ENCODE measurements around the gene SLIT3.

The SLIT3 gene

DNA sequence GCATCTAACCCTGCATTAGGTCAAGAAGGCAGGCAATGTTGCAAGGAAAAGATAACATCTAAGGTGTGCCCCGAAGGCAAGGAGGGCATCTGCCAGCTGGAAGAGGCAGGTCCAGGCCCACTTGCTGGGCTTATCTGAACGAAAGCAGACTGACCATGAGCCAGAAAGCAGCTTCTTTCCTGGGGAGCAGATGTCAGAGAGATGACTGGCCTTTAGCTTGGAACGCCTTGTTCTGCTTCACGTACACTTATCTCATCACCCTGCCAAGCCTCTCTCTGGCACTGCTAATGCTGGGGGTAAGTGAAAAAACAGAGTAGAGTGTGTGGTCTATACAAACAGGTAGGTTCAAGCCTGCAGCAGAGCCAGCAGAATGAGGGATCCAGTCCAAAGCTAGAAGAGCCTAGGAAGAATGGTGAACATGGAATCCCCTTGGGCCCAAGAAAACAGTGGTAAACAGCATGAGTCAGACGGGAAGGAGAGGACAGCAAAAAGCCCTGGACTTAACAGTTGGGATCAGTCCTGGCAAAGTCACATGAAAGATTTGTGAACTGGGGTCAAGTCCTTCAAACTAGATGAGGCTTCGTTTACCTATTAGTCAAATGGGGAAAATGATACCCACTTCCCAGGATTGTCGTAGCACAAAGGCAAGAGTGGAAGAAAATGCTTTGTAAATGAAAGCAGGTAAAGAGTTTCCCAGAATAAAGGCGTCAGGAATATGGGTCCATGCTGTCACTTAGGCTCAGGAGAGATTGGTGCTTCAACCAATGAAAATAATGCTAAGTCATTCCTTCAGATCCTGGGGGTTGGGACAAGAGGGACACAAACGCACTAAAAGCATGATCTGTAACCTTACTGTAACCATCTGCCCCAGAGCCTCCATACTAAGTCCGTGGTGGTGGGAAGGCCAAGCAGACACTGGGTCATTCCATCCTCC, 200.9 kb downstream of the SLIT3 start:
- DNase-seq: no peak

DNA sequence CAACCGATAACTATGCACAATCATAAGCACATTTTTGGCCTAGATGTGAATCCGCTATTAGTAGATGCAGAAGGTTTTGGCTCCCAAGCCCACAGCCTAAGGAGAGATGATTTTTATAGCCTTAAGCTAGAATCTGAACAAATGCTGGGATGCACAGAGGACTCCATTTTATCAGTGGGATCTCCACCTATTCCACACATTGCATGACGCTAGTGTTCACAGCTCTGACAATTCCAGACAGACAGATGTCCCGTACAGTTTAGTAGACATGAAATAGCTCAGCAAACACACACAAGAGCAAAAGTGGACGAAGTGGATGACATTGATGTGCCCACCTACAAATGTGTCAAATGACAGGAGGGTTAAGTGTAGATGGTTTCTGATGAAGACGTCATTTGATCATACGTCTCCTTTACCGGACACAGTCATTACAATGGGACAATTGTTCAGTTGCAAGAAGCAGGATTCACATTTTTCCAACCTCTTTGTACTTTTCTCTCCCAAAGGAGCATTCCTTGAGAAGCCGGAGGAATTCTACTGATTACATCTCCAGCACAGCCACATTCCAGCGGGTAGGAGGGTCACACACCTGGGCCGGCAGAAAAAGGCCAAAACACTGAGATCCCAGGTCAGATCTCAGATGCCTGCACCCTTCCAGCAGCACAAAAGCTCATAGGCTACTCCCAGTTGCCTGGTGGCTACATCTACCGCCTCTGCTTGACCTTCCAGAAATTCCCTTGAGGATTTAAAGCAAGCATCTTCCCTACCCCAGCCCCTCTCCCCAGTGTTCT, 202.4 kb downstream of the SLIT3 start:
- DNase-seq: no peak

DNA sequence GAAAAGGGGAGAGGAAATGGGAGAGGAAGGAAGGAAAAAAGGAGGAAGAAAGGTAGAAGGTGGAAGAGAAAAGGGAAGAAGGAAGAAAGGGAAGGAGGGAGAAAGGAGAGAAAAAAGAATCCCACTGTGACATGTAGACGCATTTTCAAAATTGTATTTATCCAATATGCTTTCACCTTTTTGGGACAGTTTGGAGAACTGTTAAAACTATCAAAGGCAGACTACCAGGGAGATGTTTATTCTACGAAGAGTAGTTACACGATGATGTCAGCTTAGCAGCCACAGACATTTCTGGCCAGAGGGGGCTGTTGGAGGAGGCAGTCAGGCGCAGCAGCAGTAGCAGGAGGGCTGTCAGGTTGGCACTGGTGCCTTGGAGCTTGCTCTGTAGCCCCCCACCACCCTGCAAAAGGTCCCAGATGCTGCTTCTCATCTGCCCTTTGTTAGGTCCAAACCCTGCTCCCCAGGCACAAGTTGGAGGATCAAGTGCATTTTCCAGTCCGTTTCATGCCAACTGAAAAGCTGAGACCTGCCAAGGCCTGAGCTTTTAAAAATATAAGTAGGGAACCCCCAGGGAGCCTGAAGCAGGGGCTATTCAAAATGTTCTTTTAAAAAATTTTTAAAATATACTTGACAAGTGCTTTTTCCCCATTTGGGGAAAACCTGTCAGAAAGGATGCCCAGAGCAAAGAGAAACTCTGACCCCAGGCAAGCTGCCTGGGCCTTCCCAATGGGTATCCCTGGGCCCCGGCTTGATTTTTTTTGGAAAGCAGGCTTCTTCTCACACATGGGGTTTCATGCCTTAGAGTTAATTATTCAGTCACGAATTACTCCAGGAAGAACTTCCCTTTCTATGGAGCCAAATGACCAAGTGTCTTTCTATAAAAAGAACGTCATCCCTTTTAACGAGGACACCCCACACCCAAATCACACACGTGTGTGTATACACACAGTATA, 203.3 kb downstream of the SLIT3 start:
- DNase-seq: no peak

DNA sequence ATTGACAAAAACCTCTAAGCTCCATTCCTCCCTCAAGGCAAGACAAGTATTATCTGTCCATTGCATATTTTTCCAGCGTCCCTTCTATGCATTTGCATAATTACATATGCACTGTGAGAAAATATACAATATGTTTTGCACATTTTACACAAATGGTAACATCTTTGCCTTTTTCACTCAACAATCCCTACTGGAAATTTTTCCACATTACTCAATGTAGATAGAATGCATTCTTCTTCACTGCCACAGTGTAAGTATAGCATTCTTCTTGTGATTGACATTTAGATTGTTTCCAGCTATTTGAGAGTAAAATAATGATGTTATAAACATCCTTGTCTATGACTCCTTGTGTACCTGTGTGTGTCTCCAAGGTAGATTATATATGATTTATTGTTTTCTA, 205.0 kb downstream of the SLIT3 start:
- no peak for DNase-seq

DNA sequence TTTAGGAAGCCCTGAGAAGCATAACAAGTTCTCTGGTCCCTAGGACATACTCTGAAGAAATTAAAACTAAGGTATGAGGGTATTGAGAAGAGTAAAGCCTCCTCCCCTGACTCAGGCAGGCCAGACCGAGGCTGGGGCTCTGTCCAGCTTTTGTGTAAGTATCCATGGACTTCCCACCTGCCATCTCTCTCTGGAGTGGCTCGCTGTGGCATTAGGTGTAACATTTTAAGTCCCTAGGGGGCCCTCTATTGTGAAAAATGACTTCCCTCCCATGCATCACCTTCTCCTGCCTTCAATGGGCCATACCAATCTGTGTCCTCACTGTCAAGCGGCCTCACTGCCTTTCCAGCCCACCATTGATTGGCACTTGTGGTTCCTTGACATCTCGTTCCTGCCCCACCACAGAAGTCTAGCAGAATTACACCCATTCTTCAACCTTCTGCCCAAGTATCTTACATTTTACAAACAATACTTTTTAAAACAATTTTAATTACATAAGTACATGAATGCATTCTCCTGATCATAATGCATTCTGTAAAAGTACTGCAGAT, 205.5 kb downstream of the SLIT3 start:
- DNase-seq: no peak

DNA sequence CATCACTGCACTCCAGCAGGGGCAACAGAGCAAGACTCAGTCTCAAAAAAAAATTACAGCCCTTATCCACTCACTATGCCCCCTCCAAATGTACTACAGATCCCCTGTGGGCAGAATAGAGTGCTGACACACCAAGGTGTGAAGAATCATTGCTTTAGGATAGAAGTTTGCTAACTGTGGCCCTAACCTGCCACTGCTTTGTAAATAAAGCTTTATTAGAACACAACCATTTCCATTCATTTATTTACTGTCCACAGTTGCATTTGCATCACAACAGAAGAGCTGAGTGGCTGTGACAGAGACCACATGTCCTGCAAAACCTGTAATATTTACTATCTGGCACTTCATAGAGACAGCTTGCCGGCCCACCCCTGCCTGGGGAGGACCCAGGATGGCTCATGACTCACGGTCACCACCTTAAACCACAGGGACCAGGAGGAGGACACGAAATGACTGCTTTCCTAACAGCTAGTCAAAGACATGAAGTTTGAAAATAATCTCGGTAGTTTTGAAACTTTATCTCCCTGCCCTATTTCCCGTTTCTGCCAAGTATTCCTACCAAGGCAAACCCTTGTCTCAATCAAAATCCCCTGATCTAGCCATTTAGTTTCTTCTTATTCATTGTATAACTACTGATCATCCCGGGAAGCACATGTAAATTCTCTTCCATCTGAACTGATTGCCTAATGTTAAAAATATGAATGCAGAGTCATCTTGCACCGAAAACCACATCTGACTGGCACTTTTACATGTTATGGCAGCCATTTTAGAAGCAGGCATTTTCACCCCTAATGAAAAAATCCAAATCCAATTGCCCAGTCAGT, 206.1 kb downstream of the SLIT3 start:
- DNase-seq: no peak

DNA sequence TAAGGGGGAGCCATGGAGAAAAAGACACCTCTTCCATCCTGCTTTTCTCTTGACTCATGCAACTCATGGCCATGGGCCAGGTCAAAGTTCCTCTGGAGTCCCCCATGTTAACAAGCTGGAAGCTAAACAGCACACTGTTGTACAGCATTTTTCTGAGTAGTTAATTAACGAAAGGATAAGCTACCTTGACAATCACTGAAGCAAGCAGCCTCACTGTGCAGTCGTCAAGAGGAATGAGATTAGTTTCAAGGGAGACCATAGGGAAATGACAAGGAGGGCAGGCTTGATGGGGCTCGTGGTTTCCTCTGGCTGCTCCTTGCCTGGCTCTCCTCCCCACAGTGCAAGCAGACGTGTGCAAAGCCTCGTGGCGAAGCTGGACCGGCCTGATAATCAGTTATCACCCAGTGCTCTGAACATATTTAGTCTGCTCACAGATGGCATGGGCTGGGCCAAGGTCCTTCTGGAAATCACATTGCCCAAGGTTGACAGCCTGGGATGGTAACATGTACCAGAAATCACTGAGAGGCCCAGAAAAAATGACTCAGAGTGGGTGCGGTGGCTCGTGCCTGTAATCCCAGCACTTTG, 209.5 kb downstream of the SLIT3 start:
- no peak for DNase-seq

DNA sequence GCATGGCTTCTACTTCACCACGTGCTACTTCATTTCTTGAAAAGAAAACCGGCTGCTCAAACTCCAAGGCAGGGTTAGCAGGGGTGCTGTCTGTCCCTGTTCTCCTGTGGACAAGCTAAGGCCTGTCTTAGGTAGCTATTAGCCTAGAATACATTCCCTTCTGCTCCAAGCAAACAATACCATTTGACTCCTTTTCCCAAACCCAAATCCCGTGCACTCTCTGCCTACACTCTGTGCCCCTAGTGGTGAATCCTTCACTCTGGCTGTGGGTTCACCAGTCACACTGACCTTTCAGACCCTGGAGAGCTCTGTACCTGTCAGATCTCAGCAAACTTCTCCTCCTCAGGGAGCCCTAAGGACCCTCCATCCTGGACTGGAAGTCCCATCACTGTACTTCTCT, 211.6 kb downstream of the SLIT3 start:
- DNase-seq: no peak

DNA sequence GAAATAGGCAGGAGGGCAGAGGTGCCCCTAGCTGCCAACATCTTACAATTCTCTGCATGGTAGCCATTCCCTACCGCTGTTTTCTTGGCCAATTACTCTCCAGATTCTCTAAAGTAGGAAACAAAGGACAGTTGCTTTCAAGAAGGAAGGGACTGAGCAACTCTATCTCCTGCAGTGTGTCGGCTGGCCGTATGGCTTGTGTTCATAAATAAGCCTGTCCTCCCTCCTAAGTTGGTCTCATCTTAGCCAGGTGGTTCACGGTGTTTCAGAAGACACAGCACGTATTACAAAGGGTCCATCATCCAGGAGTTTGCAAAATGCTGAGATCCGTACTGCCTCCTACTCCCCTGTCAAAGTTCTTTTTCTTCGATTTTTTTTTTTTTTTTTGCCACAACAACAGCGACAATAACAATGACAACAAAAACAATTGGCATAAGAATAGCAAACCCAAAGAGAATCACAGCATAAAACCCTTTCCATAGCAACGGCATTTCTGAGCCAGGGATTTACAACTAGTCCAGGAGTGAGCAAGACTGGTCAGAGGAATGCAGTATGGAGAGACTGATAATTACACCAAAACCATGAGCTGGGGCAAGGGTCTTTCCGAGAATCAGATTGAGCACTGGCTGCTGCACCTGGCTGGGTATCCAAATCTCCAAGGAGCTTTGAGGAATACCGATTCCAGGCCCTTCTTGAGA, 212.8 kb downstream of the SLIT3 start:
- no peak for DNase-seq

DNA sequence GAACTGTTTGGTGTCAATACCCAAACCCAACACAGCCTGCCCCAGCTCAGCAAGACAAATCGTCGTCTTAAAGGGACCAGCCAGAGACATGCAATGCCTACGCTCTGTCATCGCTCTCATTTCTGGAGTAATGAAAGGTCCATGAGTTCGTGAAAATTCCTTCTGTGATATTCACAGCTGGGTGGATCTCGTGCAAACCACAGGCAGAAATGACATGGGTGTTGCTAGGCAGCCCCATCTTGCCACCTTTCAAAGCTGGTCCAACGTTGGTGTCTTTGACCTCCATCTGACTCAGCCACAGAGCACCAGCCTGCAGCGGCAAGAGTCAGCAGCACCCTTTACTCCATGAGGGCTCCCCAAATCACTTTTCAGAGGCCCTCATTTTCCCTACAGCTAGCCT, 215.3 kb downstream of the SLIT3 start:
- no peak for DNase-seq

DNA sequence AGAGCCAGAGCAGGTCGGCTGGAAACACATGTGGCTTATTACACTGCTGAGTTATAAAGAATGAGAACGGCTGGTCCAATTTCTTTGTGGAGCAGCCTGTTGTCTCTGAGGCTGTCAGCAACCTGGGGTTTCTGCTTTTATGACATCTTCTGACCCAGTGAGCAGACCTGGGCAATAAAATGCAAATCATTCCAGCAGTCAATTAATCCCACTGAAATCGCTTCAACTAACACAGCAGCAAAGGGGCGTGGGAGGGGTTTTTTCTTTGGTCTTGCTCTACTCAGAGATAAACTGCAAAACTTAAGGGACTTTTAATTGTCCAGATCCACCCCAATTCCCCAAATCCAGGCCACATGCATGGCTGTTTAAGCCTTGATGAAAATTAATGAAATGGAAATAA, 215.7 kb downstream of the SLIT3 start:
- DNase-seq: no peak

DNA sequence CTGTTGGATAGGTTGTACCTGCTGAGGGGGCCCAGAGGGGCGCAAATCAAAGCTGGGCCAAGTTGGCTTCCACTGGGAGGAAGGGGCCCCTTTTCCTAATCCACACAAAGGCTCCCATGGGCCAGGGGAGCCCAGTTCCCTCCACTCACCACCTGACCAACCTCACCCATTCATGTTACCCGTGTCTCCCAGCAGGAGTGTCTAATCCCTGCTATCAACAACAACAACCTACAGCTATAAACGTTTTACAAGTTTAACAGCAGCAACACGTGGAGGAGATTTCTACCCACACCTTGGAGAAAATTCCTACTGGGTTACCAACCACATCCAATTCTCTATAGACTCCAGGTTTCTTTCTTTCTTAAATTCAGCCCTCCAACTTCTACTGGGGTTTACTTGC, 216.2 kb downstream of the SLIT3 start:
- DNase-seq: no peak

DNA sequence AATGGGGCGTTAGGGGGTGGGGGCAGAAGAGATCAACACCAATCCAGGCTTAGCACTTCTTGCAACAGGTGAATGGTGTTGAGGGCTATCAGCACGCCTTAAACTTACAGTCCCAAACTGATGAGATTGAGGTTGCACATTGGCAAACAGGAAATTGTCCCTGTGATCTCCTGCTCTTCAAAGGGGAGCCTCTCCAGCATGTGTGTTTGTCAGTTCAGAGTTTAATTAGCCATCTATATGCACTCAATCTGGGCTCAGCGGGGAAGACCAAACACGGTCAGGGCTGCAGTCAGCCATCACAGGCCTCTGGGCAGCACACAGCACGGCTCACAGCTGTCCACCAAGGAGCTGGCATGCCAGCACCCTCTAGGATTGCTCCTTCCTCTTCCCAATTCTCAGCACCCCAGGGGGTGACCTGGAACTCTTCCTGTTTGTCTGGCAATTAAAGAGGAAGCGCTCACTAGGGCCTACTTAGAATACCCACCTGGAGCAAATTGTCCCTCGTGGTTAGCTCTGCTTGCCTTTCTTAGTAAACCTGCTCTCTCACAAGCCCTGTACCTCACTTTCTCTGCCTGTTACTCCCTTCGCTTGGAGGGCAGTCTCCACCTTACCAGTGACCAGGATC, 217.4 kb downstream of the SLIT3 start:
- no peak for DNase-seq

DNA sequence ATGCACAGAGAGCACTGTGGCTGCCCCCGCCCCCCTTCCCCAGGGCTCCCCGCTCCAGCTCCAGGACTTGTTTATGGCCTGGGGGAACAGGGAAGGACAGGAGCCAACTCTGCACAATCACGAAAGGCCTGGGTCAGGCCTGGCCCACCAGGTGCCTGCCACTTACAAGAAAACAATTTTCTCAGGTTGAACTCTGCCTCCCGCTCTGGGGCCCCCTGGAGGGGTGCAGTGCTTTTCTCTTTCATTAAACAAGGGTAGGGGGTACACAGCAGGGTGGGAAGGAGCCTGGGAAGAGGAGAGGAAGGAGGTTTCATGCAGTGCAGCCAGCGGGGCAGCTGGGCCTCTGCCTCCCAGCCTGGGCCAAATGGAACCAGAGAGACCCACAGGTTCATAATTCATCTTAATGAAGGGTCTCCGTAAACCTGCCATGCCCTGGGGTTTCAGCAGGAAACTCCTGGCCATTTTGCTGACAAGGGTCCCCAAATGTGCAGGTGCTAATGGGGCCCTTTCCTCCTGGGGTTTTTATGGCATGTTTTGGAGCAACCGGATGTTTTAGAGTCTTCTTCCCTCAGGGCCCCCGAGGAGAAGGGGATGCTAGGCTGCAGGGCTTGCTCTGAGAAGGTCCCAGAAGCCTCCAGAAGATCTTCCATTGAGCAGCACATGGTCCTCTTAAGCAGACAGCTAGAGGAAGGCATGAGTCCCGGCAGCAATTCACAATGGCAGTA, 219.8 kb downstream of the SLIT3 start:
- DNase-seq: no peak

DNA sequence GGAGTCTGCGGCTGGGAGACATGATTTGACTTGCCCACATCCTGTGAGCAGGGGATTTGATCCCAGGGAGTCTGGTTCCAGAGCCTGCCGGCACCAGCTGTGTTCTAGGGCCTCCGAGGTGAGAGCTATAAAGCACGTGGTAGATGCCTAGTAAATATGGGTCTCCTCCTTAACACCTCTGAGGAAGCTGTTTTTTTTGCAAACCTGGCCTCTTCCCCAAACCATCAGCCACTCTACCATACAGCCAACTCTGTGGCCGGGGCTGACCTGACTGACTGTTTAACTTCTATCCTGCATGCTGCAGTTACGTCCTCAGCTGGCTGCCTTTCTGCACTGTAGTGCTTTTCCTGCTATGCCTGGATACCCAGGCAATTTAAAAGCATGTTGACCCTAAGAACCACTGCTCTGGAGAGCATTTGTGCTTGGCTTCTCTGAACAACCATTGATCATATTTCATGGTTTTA, 220.5 kb downstream of the SLIT3 start:
- no peak for DNase-seq

DNA sequence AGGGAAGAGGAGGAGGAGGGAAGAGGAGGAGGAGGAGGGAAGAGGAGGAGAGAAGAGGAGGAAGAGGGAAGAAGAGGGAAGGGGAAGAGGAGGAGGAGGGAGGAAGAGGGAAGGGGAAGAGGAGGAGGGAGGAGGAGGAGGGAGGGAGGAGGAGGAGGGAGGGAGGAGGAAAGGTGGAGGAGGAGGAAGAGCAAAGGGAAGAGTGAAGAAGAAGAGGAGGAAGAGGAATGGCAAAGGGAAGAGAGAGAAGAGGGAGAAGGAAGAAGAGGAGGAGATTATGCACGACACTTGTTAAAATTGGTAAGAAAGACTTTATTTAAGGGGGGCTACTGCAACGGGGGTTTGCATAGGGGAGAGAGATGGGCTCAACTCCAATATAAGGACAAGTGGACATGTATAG, 221.2 kb downstream of the SLIT3 start:
- no peak for DNase-seq

DNA sequence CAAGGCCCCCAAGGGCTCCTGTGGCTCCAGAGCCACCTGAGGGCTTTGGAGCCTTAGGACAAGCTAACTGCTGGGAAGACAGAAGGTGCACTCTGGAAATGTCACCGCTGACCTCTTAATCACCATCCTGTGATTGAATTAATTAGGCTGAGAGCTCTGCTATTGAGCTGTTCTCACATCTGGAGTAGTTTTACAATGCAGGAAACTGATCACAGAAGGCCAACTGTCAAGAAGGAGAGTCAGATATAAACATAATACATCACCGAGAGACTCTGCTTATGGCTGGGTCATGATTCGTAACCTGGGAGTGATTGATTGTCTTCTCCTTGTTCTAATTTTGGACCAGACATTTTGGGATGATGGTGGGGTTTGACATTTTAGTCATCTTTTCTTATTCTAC, 226.1 kb downstream of the SLIT3 start:
- DNase-seq: no peak

DNA sequence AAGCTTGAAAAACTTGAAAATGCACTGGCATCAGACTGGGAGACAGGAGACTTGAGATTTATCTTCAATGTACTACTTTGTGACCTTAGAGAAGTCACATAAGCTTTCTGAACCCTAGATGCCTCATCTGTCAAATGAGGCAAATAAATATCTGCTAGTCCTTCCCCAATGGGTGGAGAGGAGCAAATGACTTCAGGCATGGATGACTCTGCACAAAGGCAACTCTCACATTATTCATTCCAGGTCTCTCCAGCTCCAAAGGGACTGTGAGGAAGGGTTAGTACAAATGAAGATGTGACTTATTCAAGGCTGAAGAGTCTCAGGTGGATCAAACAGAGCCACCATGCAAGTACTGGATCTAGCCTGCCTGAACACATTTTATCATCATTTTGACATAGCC, 228.7 kb downstream of the SLIT3 start:
- DNase-seq: no peak

DNA sequence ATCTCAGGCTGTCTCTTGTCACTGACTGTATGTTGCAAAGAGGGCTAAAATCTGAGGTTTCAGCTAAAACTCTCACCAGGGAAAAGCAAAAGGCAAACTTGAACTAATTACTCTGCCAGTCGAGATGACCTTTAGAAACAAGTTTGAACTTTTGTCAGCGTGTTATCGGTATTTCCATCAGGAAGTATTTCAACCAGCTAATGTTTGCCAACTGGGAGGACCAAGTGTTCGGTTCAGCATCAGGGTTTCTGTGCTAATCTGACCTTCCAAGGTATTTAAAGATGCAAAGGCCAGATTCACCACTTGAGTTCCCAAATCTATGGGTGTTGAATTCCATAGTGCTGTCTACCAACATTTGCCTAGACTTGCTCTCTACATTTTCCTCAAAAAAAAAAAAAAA, 230.5 kb downstream of the SLIT3 start:
- no peak for DNase-seq
